PFSK-1 (cell line): Measurements from ENCODE around the gene BCL2L1.

ENCODE experiments used
- FOXP2 ChIP-seq: optimal IDR thresholded peaks from 2 replicates; pipeline ENCODE3; 2011; ENCODE audit warnings: borderline replicate concordance, control low read depth, inconsistent platforms; ENCODE audit not compliant: insufficient read depth; ENCODE audit errors: extremely low read length, extremely low read depth
- POLR2AphosphoS5 ChIP-seq: IDR thresholded peaks from 2 replicates; pipeline ENCODE4 v1.6.1; 2012; ENCODE audit warnings: low read depth, mild to moderate bottlenecking, control low read depth, low read length, moderate library complexity
- REST ChIP-seq, 2 experiments: IDR thresholded peaks; 2 replicates each; pipeline versions ENCODE4 v1.6.1 to v1.8.0; 2011 to 2012; ENCODE audit warnings: low read depth in 2 of 2, low read length in 2 of 2, control low read depth in 1 of 2, inconsistent platforms in 1 of 2, mild to moderate bottlenecking in 1 of 2, moderate library complexity in 1 of 2; ENCODE audit not compliant: insufficient read depth in 1 of 2
- SIN3A ChIP-seq: IDR thresholded peaks from 2 replicates; pipeline ENCODE4 v1.6.1; 2012; ENCODE audit warnings: mild to moderate bottlenecking, low read length, moderate library complexity, borderline replicate concordance; ENCODE audit not compliant: insufficient read depth
- TAF1 ChIP-seq: IDR thresholded peaks from 2 replicates; pipeline ENCODE4 v1.6.1; 2012; ENCODE audit warnings: low read length, control low read depth, borderline replicate concordance; ENCODE audit not compliant: insufficient read depth

Gene BCL2L1

GRCh38 chr20:31675828-31676608 lies 46.6 kb downstream of the BCL2L1 start:
- TF ChIP-seq TAF1 (no peak), REST (IDR thresholded peaks at IDR 0.05; ENCODE audit: insufficient read depth in 1 of 2, low read depth in 2 of 2, low read length in 2 of 2) (no peak), POLR2AphosphoS5 (no peak), SIN3A (no peak), FOXP2 (no peak)

GRCh38 chr20:31674895-31675827 lies 47.5 kb downstream of the BCL2L1 start:
- TF ChIP-seq TAF1 (no peak), REST (IDR thresholded peaks at IDR 0.05; ENCODE audit: insufficient read depth in 1 of 2, low read depth in 2 of 2, low read length in 2 of 2) (peak in 1 of 2 experiments; percentile 49; a peak in 1 of 4 replicates)

GRCh38 chr20:31673943-31674463 lies 48.7 kb downstream of the BCL2L1 start:
- TF ChIP-seq POLR2AphosphoS5 (no peak), SIN3A (no peak), FOXP2 (no peak), REST (IDR thresholded peaks at IDR 0.05; ENCODE audit: insufficient read depth in 1 of 2, low read depth in 2 of 2, low read length in 2 of 2) (no peak), TAF1 (no peak)

- TF ChIP-seq POLR2AphosphoS5, result no peak
- TF ChIP-seq TAF1, result no peak
- no peak for TF ChIP-seq SIN3A
- TF ChIP-seq REST (IDR thresholded peaks at IDR 0.05; ENCODE audit: insufficient read depth in 1 of 2, low read depth in 2 of 2, low read length in 2 of 2), result no peak
- TF ChIP-seq FOXP2, result no peak
Observed at GRCh38 chr20:31673435-31673834, 49.2 kb downstream of the BCL2L1 start.
